HT1080 (cell line): ENCODE results near the gene C4BPB. TPM values are rescaled to one million over a fixed set of nuclear protein-coding genes. Genes with fewer than 3 reads are reported as not detected.

Experiments used
- DNase-seq: peaks from one replicate; pipeline ENCODE4 v3.0.0-alpha.2; 2015; ENCODE audit warnings: low read depth
- total RNA-seq: library from RNA; depleted of rRNA; stranded (reverse); fragments of >200 nt; shearing (Covaris generic); gene quantifications from 2 replicates; pipeline ENCODE4 v1.2.3, GENCODE V29; 2014

C4BPB gene
- total RNA-seq, 1 experiment from 2014 or later: not detected

DNA sequence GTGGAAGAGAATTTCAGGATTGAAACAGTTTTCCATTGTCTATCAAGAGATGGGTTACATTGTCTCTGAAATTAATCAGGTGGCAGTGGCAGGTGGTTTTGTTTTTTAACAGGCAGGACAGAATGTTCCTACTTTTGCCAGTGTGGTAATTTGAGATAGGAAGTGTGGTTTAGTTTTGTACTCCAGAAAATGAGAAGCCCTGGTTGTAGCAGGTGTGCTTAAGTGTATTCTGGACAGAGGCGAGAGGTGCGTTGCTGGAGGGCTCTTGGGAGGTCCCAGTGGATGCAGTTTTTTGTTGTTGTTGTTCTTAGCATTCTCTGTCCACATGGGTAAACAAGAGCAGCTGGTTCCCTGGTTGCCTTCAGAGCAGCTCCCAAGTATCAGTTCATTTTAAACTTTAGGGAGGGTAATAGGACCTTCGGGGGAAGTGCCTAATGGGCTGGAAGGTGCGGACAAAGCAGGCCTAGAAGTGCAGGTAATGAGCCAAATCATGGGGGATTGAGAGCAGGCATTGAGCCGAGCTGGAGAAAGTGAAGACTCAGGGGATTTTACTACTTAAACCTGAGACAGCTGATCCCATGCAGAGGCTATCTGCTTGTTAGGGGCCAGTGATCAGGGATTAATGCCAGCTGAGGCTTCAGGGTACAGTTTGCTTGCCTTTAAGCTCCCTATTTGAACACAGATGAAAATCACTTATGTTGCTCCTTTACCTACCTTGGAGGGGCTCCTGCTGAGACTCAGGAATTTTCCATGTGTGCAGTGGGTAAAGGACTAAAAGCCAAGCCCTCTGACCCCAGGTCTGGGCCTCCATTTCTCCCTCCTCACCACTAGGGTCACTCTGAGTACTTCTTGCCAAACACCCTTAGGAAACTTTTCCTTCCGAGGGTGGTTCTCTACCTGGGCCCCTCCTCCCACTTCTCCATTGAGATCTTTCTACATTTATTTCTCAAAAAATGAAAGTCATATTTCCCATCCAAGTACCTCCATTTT is 29.5 kb upstream of the C4BPB start:
- no peak for DNase-seq

- DNase-seq: no peak
Measured at GRCh38 chr1:207059881-207060280, 28.8 kb upstream of the C4BPB start.

DNA sequence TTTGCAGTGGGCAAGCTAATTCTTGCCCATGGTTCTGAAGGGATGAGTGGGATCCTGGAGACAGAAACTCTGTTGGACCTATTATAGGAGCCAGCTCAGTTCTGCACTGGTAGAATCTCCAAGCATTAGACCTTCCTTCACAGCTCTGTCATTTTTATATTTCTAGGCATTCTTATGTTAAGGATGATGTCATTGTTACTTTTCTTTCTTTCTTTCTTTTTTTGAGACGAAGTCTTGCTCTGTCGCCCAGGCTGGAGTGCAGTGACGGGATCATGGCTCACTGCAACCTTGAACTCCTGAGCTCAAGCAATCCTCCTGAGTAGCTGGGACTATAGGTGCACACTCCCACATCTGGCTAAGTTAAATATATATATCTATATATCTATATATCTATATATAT is 28.1 kb upstream of the C4BPB start:
- DNase-seq: no peak

DNA sequence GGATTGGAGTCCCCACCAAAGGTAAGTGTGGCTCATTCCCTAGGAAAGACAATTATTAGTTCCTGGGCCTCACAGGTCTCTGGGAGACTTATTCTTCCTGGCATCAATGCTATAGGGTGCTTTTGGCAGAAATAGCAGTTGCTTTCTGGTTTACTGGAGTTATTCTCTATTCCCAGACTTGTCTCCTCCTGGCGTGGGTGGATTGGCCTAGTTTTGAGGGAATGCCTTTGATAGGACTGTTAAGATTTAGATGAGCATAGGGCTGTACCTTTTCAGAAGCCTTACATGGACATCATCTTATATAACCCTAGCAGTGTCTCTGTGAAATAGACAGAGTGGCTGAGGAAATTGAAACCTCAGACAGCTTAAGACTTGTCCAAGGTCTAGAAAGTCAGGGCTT is 26.6 kb upstream of the C4BPB start:
- no peak for DNase-seq

DNA sequence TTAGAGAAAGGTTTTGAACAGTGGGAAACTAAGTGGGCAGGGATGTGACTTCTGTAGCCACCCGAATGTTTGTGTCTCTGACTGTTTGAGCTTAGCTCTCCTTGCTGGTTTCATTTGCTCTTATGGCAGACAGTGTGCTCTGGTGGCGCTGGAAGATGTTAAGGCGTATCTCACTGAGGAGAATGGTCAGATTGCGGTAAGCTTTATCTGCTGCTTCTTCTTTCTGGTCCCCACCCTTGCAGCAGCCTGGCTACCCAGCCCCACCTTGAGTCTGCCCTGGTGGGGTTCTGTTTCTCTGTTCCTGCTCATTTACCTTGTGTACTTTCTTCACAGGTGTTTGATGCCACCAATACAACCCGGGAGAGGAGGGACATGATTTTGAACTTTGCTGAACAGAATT is 25.6 kb upstream of the C4BPB start:
- no peak for DNase-seq

GRCh38 chr1:207064561-207064960 is 24.1 kb upstream of the C4BPB start:
- DNase-seq: no peak

GRCh38 chr1:207067185-207067584 is 21.5 kb upstream of the C4BPB start:
- no peak for DNase-seq

DNA sequence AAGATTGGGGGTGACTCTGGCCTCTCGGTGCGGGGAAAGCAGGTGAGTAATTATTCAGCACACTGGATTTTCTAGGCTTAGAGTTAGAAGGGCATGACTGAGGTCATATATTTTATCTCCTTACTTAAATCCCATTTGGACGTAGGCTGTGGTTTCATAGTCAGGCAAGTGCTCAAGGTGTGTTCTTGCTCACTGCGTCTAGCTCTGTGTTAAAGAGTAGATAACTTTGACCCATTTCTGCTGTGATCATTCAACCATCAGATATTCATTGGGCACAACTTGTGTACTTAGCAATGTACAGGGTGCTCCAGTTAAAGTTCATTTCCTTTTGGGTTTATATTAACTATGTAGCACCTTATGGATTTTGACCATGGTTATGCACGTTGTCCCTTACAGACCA is 21.0 kb upstream of the C4BPB start:
- DNase-seq: no peak

DNA sequence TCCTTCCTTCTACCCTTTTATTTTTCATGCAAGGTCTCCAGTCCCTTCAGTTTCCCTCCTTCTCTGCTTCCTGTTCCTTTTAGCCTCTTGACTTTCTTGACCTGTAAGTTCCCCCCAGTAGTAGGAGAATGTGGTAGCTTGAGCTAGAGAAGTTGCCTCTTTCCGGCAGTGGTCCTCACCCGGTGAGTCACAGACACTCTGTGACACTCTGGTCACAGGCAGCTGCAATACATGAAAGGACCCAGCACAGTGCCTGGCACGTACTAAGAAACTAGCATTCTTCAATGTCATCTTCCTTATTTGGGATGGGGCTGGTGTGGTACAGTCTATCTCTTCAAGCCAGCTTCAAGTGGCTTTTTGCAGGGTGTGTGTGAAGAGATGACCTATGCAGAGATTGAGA is 19.6 kb upstream of the C4BPB start:
- DNase-seq: no peak

- no peak for DNase-seq
Measured at GRCh38 chr1:207069858-207070506, 18.7 kb upstream of the C4BPB start.

DNA sequence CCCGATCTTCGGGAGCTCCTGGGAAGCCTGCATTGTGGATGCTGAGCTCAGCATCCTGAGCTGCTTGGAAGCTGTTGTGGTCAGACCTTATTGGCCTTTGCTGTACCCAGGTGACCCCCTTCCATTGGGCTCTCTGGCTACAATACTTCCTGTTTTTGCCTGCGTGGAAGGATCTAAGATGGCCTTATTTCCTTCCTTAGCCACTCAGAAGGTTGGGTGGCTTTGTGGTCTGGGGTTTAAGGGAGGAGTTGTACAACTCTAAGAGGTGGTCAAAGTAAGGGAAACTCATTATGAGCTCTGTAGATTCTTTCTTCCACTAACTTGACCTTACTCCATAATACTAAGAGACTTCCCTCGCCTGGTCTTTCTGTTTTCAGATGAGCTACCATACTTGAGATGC is 17.8 kb upstream of the C4BPB start:
- no peak for DNase-seq

GRCh38 chr1:207071426-207071825 is 17.2 kb upstream of the C4BPB start:
- DNase-seq: no peak

- no peak for DNase-seq
Measured at GRCh38 chr1:207072233-207072632, 16.4 kb upstream of the C4BPB start.

DNA sequence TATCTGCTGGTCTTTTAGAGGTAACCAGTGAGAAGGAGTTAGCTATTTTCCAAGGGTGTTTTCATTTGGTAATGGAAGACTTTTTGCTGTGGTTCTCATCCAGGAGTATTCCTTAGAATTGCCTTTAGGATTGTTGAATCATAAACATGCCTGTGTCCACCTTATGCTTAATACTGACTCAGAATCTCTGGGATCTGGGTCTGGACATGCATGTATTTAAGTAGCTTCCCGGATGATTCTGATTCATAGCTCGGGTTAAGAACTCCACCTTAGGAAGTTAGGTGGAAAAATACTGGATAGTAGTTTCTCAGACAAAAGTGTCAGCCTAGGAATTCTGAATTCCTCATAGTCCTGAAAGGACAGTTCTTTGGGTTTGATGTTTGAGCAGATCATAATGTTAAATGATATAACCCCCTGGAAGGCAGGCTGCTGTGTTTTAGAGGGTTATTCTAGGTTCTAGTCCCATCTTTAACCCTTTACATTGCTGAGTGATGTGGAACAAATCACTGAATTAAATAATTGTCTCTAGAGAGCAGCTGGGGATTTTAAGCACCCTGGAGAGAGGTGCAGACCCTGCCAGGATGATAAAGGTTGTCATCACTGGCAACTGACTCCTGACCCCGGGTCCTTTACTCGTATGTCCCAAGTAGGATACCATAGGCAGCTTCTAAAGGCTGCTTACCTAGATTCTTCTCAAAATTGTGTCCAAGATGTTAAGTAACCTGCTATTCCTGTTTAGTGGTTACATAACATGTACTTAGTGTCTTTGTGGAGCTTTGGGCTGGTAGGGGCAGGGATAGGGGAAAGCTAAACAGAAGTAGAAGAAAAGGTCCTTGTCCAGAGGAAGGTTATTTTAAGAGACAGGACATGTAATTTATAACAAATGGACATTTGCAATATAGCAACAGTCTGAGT is 14.5 kb upstream of the C4BPB start:
- DNase-seq: peak; percentile 79

DNA sequence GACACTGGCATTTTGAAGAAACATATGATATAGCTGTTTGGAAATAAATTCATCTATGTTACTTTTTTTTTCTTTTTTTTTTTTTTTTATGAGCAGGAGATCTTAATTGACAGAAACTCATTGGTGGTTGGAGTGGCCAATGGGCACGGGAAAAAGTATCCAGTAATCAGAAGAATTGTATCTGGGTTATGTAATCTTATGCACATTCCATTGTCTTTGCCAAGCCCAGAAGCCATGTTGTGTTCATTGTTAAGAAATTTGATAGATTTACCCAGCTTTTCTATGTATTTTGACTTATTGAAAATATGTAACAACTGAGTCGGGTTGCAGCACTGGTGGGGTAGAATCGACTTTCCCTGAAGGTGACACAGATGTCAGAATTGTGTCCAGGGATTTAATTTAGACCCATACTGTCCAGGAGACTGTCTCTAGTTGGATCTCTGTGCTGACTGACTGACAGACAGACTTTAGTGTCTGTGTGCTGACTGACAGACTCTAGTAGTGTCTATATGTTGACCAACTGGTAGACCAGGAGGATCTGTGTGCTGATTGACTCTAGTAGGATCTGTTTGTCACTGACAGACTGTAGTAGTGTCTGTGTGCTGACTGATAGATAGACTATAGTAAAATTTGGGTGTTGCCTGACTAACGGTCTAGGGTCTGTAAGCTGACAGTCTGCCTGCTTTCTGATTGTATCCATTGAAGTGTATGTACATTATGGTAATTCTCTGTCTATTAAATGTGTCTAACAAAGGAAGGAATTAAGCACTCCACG is 12.3 kb upstream of the C4BPB start:
- no peak for DNase-seq

GRCh38 chr1:207077012-207077411 is 11.6 kb upstream of the C4BPB start:
- no peak for DNase-seq

DNA sequence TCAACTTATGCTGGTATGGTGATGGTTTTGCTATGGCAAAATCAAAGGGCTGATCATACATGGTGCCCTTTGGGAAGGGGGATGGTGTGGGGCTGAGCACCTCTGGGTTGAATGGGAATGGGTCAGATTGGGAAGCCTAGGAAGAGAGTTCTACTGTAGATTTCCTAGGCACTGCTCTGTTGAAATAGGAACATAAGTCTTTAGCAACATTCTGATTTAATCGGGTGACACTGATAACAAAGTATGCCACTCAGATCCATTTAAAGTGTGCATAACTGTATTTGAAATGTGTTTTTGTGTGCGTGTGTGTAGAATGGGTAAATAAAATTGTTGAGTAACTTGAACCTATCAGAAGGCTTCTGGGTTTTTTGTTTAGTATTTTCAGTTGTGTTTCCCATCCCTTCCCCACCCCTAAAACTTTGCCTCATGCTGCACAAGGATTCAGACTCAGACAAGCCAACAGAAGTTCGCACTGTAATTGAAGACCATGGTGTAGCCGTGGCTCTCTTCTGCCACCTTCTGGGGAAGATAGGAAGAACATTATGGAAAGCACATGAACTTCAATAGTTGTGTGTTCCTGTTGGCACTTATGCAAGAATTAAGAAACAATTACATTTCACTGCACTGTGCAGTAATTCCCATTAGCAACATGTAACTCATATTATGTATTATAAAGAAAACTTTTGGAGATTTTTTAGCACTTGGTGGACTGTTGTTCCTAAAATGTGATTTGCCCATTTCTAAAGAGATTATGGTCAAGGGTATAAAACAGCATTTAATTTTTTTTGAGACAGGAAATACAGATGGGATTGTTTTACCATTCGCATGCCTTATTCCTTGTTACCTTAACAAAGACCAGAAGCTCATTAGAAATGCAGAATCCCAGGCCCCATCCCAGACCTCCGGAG is 10.9 kb upstream of the C4BPB start:
- DNase-seq: peak; percentile 65

DNA sequence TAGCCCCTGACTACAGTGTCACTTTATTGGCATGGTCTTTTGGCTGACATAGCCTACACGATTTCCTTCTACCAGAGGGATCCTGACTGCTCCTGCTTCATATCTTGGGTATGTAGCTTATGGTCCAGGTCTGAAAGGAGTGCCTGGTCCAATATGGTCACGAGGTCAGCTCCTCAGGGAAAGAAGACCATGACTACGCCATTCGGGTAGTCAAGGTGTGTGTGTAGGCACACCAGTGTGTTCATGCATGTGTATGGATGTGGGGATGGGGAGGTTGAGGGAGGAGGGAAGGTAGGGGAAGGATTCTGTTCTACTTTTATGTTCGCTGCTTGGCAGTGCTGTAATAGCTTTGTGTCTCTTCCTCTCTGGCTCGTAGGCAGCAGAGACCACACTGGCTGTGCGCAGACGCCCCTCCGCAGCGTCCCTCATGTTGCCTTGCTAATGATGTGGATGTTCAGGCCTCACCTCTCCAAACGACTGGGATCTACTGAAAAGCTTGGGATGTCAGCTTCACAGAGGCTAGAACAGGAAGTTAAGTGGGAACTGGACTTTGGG is 10.0 kb upstream of the C4BPB start:
- no peak for DNase-seq

DNA sequence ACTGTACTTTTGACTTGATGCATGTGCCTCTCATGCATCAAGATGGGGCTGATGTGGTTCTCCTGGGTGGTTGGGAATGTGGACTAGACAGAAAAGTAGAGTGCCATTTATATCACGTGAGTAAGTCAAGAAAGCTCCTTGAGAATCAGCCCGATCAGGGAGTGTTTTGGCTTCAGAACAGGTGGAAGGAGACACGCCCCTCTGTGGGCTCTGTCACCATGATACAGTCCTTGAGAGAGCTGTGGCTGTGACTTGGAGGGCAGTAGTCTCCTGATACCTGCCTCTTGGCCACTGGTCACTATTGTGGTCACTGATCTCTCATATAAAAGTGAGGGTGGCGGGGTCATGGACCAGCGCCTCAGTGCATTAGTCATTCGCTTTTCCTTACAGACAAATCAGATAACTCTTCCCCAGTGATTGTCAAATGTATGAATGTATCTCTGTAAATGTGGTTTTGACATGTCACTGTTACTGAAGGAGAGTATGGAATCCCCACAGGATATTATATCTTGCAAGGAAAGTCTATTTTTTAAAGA is 8.9 kb upstream of the C4BPB start:
- DNase-seq: peak; percentile 13
